ENCODE results near the gene VENTX. TPM values are rescaled to one million over a fixed set of nuclear protein-coding genes. Genes with fewer than 3 reads are reported as not detected.

VENTX gene
- total RNA-seq, 1 donor from 2014 or later: not detected

- TF ChIP-seq CTCF (conservative IDR thresholded peaks at IDR 0.05; ENCODE audit: low read depth, low read length): no peak
Observed at GRCh38 chr10:133272301-133272963, 34.8 kb downstream of the VENTX start.

DNA sequence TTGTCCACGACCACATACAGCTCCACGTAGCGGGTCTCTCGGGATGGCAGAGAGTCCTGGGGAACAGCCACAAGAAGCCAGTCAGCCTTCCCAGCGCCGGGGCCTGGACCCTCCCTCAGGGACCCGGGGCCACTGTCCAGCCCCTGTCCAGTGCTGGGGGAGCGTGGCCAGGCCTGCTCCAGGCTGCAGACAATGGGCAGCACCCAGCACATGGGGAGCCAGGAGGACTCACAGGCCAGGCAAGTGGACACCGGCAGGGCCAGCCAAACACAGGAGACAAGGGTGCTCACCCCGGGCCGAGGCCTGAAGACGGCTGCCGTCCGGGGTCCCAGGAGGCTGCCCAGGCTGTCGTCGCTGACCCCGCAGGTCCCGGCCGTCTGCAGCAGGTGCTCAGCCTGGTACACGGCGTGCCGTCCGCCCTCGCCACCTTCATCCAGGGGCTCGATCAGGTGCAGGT is 35.3 kb downstream of the VENTX start:
- no peak for DNase-seq (ENCODE audit: low read depth)
- TF ChIP-seq CTCF (conservative IDR thresholded peaks at IDR 0.05; ENCODE audit: low read depth, low read length): no peak
- no peak overlapping the region for H3K4me3 ChIP-seq (ENCODE audit: low read depth, low read length)

More at GRCh38 chr10:133272301-133272963, 34.8 kb downstream of the VENTX start:
- no peak overlapping the region for H3K4me3 ChIP-seq (ENCODE audit: low read depth, low read length)
- DNase-seq (ENCODE audit: low read depth): no peak

DNA sequence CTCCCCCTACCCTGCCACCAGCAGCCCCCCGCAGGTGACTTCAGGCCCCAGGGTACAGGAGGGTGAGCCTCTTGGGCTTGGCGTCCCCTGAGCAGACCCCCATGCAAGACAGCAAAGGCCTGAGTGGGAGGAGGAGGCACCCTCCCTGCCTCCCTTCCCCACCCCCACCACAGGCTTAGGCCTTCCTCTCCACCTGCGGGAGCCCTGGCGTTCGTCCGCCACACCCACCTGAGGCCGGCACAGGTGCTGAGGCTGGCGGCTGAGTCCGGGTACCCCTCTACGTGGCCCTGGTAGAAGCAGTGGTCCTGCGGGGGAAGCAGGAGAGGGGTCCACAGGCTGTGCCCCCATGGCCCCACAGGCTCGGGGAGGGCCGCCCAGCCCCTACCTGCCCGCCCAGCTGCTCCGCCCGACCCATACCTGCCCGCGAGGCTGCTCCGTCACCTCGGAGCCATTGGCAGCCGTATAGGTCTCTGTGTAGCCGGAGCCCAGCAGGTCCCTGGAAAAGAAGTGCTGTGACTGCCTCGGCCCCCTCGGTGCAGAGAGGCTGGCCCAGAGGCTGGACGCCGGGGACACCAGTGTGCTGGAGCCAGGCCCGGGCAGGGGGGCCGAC is 36.0 kb downstream of the VENTX start:
- no peak for DNase-seq (ENCODE audit: low read depth)
- H3K4me3 ChIP-seq (ENCODE audit: low read depth, low read length): no peak overlapping the region
- TF ChIP-seq CTCF (conservative IDR thresholded peaks at IDR 0.05; ENCODE audit: low read depth, low read length): no peak

GRCh38 chr10:133274751-133275683 is 37.4 kb downstream of the VENTX start:
- DNase-seq (ENCODE audit: low read depth): no peak
- no peak overlapping the region for H3K4me3 ChIP-seq (ENCODE audit: low read depth, low read length)
- no peak for TF ChIP-seq CTCF (conservative IDR thresholded peaks at IDR 0.05; ENCODE audit: low read depth, low read length)

DNA sequence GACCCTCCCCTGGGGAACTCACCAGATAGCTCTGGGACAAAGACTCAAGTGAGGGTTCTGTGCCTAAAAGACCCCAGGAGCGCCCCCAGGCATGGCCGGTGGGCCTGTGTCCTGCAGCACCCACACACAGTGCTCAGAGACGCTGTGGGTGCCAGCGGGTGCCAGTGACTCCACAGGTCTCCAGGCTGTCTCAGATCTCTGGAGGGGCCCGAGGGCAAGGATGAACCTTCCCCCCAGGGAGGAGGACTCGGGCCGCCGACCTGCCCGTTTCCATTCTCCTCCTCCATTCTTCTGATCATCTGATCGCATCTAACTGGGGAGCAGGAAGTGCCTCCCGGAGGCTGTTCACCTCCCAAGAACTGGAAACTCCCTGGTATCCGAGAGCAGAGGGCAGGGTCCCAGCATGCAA is 38.0 kb downstream of the VENTX start:
- no peak for DNase-seq (ENCODE audit: low read depth)
- no peak for TF ChIP-seq CTCF (conservative IDR thresholded peaks at IDR 0.05; ENCODE audit: low read depth, low read length)
- H3K4me3 ChIP-seq (ENCODE audit: low read depth, low read length): no peak overlapping the region

DNA sequence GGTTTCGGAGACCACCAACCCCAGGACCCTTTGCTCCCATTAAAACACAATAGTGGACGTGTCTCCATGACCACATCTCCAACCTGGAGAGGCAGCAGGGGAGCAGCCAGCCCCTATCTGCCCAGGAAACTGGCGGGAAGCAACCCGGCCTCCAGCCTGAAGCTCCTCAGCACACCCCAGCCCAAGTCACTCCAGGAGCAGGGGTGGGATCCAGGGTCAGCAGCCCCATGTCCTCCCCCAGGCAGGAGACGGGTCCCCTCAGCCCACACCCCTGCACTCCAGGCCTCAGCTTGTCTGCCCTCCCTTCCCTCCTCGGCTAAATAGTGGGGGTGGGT is 38.4 kb downstream of the VENTX start:
- no peak for TF ChIP-seq CTCF (conservative IDR thresholded peaks at IDR 0.05; ENCODE audit: low read depth, low read length)
- H3K4me3 ChIP-seq (ENCODE audit: low read depth, low read length): no peak overlapping the region
- DNase-seq (ENCODE audit: low read depth): no peak
